Neural cell (in vitro differentiated cells): Measurements from ENCODE around the gene EEF1AKMT2. TPM values are rescaled to one million over a fixed set of nuclear protein-coding genes. Genes with fewer than 3 reads are reported as not detected.

Source experiments
- H2AFZ ChIP-seq: fragments of 200-600, 300-800 bp; sonication (generic), shearing (Covaris generic); 2 replicates; pipeline ENCODE4 v1.6.0; 2014; ENCODE audit warnings: low read depth, mild to moderate bottlenecking, antibody characterized with exemption, low read length, moderate library complexity
- H3F3A ChIP-seq: fragments of 200-600 bp; shearing (Covaris generic); 2 replicates; pipeline ENCODE4 v1.6.1; 2016; ENCODE audit warnings: mild to moderate bottlenecking, moderate library complexity, mixed read lengths, antibody characterized with exemption, low read length; ENCODE audit not compliant: insufficient read depth, poor library complexity, severe bottlenecking
- H3K27ac ChIP-seq: fragments of 200-600, 300-800 bp; sonication (generic), shearing (Covaris generic); 2 replicates; pipeline ENCODE4 v1.5.1; 2014; ENCODE audit warnings: mild to moderate bottlenecking, low read length, moderate library complexity
- H3K27me3 ChIP-seq: fragments of 300-800, 200-600 bp; sonication (generic), shearing (Covaris generic); 2 replicates; pipeline ENCODE4 v1.6.0; 2014; ENCODE audit warnings: mild to moderate bottlenecking, low read depth, low read length, moderate library complexity; ENCODE audit not compliant: insufficient read depth
- H3K36me3 ChIP-seq: fragments of 300-800, 200-600 bp; sonication (generic), shearing (Covaris generic); 2 replicates; pipeline ENCODE4 v1.5.1; 2014; ENCODE audit warnings: mild to moderate bottlenecking, antibody characterized with exemption, low read length, moderate library complexity; ENCODE audit not compliant: insufficient read depth
- H3K4me2 ChIP-seq: fragments of 300-800, 200-600 bp; sonication (generic), shearing (Covaris generic); 2 replicates; pipeline ENCODE4 v1.6.0; 2014; ENCODE audit warnings: mild to moderate bottlenecking, low read length
- H3K4me3 ChIP-seq: fragments of 300-800, 200-600 bp; sonication (generic), shearing (Covaris generic); 2 replicates; pipeline ENCODE4 v1.5.1; 2014; ENCODE audit warnings: mild to moderate bottlenecking, low read length, moderate library complexity
- H3K79me2 ChIP-seq: fragments of 200-600 bp; shearing (Covaris generic); replicated peaks from 2 replicates; pipeline ENCODE4 v1.6.0; 2014; ENCODE audit warnings: mild to moderate bottlenecking, low read length, moderate library complexity; ENCODE audit not compliant: insufficient read depth
- H3K9ac ChIP-seq: fragments of 300-800, 200-600 bp; sonication (generic), shearing (Covaris generic); 2 replicates; pipeline ENCODE4 v1.6.1; 2016; ENCODE audit warnings: mild to moderate bottlenecking, low read length, mixed read lengths
- H3K9me2 ChIP-seq: fragments of 200-600 bp; shearing (Covaris generic); 2 replicates; pipeline ENCODE4 v1.6.1; 2016; ENCODE audit warnings: mild to moderate bottlenecking, low read length, mixed read lengths; ENCODE audit not compliant: insufficient read depth
- H3K9me3 ChIP-seq: fragments of 200-600, 300-800 bp; sonication (generic), shearing (Covaris generic); 2 replicates; pipeline ENCODE4 v1.6.1; 2016; ENCODE audit warnings: mild to moderate bottlenecking, mixed run types, low read length, moderate library complexity, mixed read lengths
- H4K20me1 ChIP-seq: fragments of 200-600 bp; shearing (Covaris generic); 2 replicates; pipeline ENCODE4 v1.6.1; 2016; ENCODE audit warnings: mild to moderate bottlenecking, mixed run types; ENCODE audit not compliant: insufficient read depth
- EP300 ChIP-seq: fragments of 450-650 bp; conservative IDR thresholded peaks from 2 replicates; pipeline ENCODE4 v1.6.1; 2014; ENCODE audit warnings: antibody characterized with exemption, mild to moderate bottlenecking, moderate library complexity; ENCODE audit not compliant: poor library complexity, severe bottlenecking
- EZH2 ChIP-seq: fragments of 200-600, 300-800 bp; shearing (Covaris generic), sonication (generic); IDR thresholded peaks from 2 replicates; pipeline ENCODE4 v1.6.1; 2014; ENCODE audit warnings: antibody characterized with exemption, low read length, borderline replicate concordance, mild to moderate bottlenecking; ENCODE audit not compliant: insufficient read depth, poor library complexity, severe bottlenecking
- MXI1 ChIP-seq: fragments of 450-650 bp; conservative IDR thresholded peaks from 2 replicates; pipeline ENCODE4 v1.6.1; 2014; ENCODE audit warnings: antibody characterized with exemption, mild to moderate bottlenecking; ENCODE audit not compliant: poor library complexity, severe bottlenecking
- POLR2AphosphoS5 ChIP-seq: IDR thresholded peaks from 2 replicates; pipeline ENCODE4 v1.6.1; 2012
- RAD21 ChIP-seq: fragments of 450-650 bp; conservative IDR thresholded peaks from 2 replicates; pipeline ENCODE4 v1.6.1; 2014; ENCODE audit warnings: antibody characterized with exemption, mild to moderate bottlenecking, moderate library complexity
- SMC3 ChIP-seq: fragments of 450-650 bp; conservative IDR thresholded peaks from 2 replicates; pipeline ENCODE4 v1.6.1; 2014; ENCODE audit warnings: antibody characterized with exemption, mild to moderate bottlenecking, moderate library complexity; ENCODE audit not compliant: poor library complexity
- TAF1 ChIP-seq: IDR thresholded peaks from 2 replicates; pipeline ENCODE4 v1.6.1; 2012; ENCODE audit warnings: low read depth
- polyA plus RNA-seq: library from polyadenylated mRNA; depleted of rRNA; stranded (reverse); fragments of >200 nt; gene quantifications from 2 replicates; pipeline ENCODE4 v1.2.3, GENCODE V29; 2014
- TF ChIP-seq, protein P1 (sequence below): fragments of 450-650 bp; IDR thresholded peaks from 2 replicates; pipeline ENCODE4 v1.5.1; 2014; ENCODE audit warnings: antibody characterized with exemption, mild to moderate bottlenecking, moderate library complexity; ENCODE audit not compliant: poor library complexity, severe bottlenecking
- TF ChIP-seq, protein P2 (sequence below): IDR thresholded peaks from 2 replicates; pipeline ENCODE4 v1.6.1; 2012; ENCODE audit warnings: borderline replicate concordance

Gene EEF1AKMT2
- polyA plus RNA-seq, 1 donor from 2014 or later: 63.7 TPM

DNA sequence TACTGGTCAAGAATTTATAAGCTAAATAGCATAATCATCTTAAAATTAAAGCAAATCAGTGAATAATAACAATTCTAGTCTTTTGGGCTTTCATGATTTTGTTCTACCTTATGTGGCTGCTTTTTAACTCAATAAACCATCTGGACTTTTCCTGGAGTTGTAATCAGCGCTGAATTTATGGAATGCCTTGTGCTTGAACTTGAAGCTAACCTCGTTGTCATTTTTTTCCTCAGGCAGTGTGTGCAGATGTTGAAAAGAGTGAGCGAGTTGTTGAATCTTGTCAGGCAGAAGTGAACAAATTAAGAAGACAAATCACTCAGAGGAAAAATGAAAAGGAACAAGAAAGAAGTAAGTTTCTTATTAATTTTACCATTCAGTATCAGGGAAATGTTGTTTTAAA lies 39.4 kb upstream of the EEF1AKMT2 start:
- no peak overlapping the region for H3K4me2 ChIP-seq
- no peaks in the 10 kb centered on the region for H4K20me1 ChIP-seq
- H3K27me3 ChIP-seq: no peaks in the 10 kb centered on the region
- H3K9me2 ChIP-seq: no peaks in the 10 kb centered on the region
- no peaks in the 10 kb centered on the region for H3F3A ChIP-seq
- H3K27ac ChIP-seq: no peak overlapping the region
- no peak overlapping the region for H3K9ac ChIP-seq
- no peaks in the 10 kb centered on the region for H3K9me3 ChIP-seq
- peaks cover 5% of the 10 kb centered on the region for H3K36me3 ChIP-seq
- TF ChIP-seq EP300 (no peak), SMC3 (no peak), POLR2AphosphoS5 (no peak), EZH2 (no peak), RAD21 (no peak), TAF1 (no peak), MXI1 (no peak)
- TF ChIP-seq, protein P1, sequence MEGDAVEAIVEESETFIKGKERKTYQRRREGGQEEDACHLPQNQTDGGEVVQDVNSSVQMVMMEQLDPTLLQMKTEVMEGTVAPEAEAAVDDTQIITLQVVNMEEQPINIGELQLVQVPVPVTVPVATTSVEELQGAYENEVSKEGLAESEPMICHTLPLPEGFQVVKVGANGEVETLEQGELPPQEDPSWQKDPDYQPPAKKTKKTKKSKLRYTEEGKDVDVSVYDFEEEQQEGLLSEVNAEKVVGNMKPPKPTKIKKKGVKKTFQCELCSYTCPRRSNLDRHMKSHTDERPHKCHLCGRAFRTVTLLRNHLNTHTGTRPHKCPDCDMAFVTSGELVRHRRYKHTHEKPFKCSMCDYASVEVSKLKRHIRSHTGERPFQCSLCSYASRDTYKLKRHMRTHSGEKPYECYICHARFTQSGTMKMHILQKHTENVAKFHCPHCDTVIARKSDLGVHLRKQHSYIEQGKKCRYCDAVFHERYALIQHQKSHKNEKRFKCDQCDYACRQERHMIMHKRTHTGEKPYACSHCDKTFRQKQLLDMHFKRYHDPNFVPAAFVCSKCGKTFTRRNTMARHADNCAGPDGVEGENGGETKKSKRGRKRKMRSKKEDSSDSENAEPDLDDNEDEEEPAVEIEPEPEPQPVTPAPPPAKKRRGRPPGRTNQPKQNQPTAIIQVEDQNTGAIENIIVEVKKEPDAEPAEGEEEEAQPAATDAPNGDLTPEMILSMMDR: no peak
- TF ChIP-seq, protein P2, sequence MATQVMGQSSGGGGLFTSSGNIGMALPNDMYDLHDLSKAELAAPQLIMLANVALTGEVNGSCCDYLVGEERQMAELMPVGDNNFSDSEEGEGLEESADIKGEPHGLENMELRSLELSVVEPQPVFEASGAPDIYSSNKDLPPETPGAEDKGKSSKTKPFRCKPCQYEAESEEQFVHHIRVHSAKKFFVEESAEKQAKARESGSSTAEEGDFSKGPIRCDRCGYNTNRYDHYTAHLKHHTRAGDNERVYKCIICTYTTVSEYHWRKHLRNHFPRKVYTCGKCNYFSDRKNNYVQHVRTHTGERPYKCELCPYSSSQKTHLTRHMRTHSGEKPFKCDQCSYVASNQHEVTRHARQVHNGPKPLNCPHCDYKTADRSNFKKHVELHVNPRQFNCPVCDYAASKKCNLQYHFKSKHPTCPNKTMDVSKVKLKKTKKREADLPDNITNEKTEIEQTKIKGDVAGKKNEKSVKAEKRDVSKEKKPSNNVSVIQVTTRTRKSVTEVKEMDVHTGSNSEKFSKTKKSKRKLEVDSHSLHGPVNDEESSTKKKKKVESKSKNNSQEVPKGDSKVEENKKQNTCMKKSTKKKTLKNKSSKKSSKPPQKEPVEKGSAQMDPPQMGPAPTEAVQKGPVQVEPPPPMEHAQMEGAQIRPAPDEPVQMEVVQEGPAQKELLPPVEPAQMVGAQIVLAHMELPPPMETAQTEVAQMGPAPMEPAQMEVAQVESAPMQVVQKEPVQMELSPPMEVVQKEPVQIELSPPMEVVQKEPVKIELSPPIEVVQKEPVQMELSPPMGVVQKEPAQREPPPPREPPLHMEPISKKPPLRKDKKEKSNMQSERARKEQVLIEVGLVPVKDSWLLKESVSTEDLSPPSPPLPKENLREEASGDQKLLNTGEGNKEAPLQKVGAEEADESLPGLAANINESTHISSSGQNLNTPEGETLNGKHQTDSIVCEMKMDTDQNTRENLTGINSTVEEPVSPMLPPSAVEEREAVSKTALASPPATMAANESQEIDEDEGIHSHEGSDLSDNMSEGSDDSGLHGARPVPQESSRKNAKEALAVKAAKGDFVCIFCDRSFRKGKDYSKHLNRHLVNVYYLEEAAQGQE: no peak
- H3K79me2 ChIP-seq: no peaks in the 10 kb centered on the region
- H2AFZ ChIP-seq: no peak overlapping the region
- H3K4me3 ChIP-seq: no peak overlapping the region

DNA sequence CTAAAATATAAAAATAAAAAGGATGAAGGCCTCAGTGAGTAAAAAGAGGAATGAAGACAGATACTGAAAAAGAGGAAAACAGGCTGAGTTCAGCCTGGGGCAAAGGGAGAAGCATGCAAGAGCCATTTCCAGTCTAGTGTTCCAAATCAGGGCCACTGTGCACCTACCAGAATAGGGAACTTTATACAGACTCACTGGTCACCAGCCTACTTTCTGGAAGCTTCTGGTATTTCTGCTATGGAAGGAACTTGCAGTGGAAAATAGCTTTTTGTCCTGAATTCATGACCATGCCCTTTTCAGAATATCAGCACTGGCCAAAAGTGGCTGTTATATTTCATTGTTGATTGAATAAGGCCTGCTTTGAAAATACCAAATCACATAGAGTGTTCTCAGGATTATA lies 38.8 kb upstream of the EEF1AKMT2 start:
- Histone ChIP-seq H3K27me3 (no peaks in the 10 kb centered on the region), H2AFZ (no peak overlapping the region), H3F3A (no peaks in the 10 kb centered on the region), H3K9ac (no peak overlapping the region), H3K4me3 (no peak overlapping the region), H3K79me2 (no peaks in the 10 kb centered on the region), H3K9me3 (no peaks in the 10 kb centered on the region), H3K4me2 (no peak overlapping the region), H3K36me3 (peaks cover 2% of the 10 kb centered on the region), H3K9me2 (no peaks in the 10 kb centered on the region), H4K20me1 (no peaks in the 10 kb centered on the region), H3K27ac (no peak overlapping the region)
- TF ChIP-seq RAD21 (no peak), MXI1 (no peak)
- TF ChIP-seq, protein P1: no peak
- TF ChIP-seq, protein P2: no peak
